ENCODE data around the gene SLC7A8.

DNA sequence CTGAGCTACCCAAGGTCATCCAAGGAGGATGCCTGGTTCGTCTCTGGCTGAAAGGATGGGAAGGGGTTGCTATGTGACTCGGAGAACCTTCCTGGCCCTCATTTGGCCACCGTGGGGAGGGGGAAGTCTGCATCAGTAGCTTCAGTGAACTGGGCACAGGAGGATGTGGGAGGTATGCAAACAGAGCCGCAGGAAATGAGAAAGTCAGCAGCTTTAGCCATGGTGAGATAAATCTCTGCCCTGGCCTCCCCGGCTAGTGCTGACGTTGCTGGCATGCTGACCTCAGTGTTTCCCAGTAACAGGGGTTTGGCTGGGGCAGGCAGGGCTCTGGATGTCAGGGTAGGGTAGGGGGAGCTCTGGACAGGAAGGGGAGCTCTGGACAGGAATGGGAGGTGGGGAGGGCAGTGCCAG, 62.1 kb downstream of the SLC7A8 start:
- no peak for TF ChIP-seq EZH2 (IDR thresholded peaks at IDR 0.05; ENCODE audit: borderline replicate concordance, low read depth, low read length, severe bottlenecking)
- TF ChIP-seq, protein P1, sequence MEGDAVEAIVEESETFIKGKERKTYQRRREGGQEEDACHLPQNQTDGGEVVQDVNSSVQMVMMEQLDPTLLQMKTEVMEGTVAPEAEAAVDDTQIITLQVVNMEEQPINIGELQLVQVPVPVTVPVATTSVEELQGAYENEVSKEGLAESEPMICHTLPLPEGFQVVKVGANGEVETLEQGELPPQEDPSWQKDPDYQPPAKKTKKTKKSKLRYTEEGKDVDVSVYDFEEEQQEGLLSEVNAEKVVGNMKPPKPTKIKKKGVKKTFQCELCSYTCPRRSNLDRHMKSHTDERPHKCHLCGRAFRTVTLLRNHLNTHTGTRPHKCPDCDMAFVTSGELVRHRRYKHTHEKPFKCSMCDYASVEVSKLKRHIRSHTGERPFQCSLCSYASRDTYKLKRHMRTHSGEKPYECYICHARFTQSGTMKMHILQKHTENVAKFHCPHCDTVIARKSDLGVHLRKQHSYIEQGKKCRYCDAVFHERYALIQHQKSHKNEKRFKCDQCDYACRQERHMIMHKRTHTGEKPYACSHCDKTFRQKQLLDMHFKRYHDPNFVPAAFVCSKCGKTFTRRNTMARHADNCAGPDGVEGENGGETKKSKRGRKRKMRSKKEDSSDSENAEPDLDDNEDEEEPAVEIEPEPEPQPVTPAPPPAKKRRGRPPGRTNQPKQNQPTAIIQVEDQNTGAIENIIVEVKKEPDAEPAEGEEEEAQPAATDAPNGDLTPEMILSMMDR (IDR thresholded peaks at IDR 0.05; ENCODE audit: borderline replicate concordance, extremely low read depth, low read length, poor library complexity, severe bottlenecking): no peak

Data from DND-41 (cell line).